Diencephalon (tissue), 1 donor: Measurements from ENCODE around the gene DYNC2H1. TPM values are rescaled to one million over a fixed set of nuclear protein-coding genes. Genes with fewer than 3 reads are reported as not detected.

Source experiments
- small RNA-seq: library from RNA; depleted of rRNA; stranded (forward); fragments of <200 nt; gene quantifications from one replicate; pipeline ENCODE3, GENCODE V24; 2014
- total RNA-seq: library from RNA; depleted of rRNA; stranded (reverse); fragments of >200 nt; gene quantifications from one replicate; pipeline ENCODE4 v1.2.3, GENCODE V29; 2014

The DYNC2H1 gene
- total RNA-seq = 103 TPM

GRCh38 chr11:103108933-103109817 is at the start of gene DYNC2H1:
DYNC2H1 (plus strand) TSS chr11:103109426; CDS start chr11:103109575, 149 bp downstream.

GRCh38 chr11:103091801-103092524 is 17.3 kb upstream of the DYNC2H1 start, which contains the start of gene DCUN1D5:
DCUN1D5 (minus strand) TSS chr11:103092160; CDS start chr11:103091872, 288 bp downstream.

Small RNA genes within 50 kb of the gene (small RNA-seq; reads per million reads assigned to genes)
- gene AP003461.1 = not detected

Other genes starting within 250 kb of the DYNC2H1 start
- gene MMP12, start 234.4 kb upstream of the DYNC2H1 start, total RNA-seq = not detected
- gene MMP13, start 153.7 kb upstream of the DYNC2H1 start, total RNA-seq = not detected
- 52.1 TPM for gene DCUN1D5, start 17.3 kb upstream of the DYNC2H1 start, total RNA-seq